Panc1 (cell line): ENCODE data around the gene SYT14. TPM values are rescaled to one million over a fixed set of nuclear protein-coding genes. Genes with fewer than 3 reads are reported as not detected.

Source experiments
- ATAC-seq: fragments of 200-7000 bp; cut with Tn5 transposase; 2 replicates; pipeline ENCODE4 v1.9.1; 2020; ENCODE audit warnings: mild to moderate bottlenecking, moderate library complexity
- BruUV-seq: library from RNA; stranded (reverse); fragments of 400-500 nt; replicated peaks from 2 replicates; lab custom pipeline; 2021; lab: Mats Ljungman, UMichigan
- CTCF ChIA-PET: fragments of 300-600 bp; sonication (Branson Sonifier 250); formaldehyde crosslinking; loops from one replicate; lab custom pipeline; 2022; ENCODE audit warnings: antibody characterized with exemption; lab: Charles Lee
- POLR2A ChIA-PET: fragments of 300-600 bp; sonication (Branson Sonifier 250); formaldehyde crosslinking; loops from one replicate; lab custom pipeline; 2022; ENCODE audit warnings: antibody characterized with exemption; lab: Charles Lee
- DNase-seq: peaks from one replicate; pipeline ENCODE4 v3.0.0-alpha.2; 2010; ENCODE audit warnings: low read depth, low spot score
- H3K27ac ChIP-seq: 2 replicates; pipeline ENCODE4 v1.5.1; 2011; ENCODE audit warnings: mild to moderate bottlenecking, low read length, inconsistent platforms
- H3K27me3 ChIP-seq: fragments of 200-500 bp; sonication (Bioruptor generic); 2 replicates; pipeline ENCODE4 v1.6.0; 2014; ENCODE audit warnings: low read length, inconsistent platforms; ENCODE audit not compliant: control insufficient read depth, insufficient read depth
- H3K36me3 ChIP-seq: fragments of 200-500 bp; sonication (Bioruptor generic); 2 replicates; pipeline ENCODE4 v1.5.1; 2014; ENCODE audit warnings: inconsistent platforms, mild to moderate bottlenecking, low read length, moderate library complexity; ENCODE audit not compliant: control insufficient read depth, insufficient read depth
- H3K4me1 ChIP-seq: 2 replicates; pipeline ENCODE4 v1.5.1; 2011; ENCODE audit warnings: inconsistent platforms, mild to moderate bottlenecking, low read length, moderate library complexity; ENCODE audit not compliant: control insufficient read depth, insufficient read depth
- H3K4me3 ChIP-seq, 2 experiments: 2 replicates each; pipeline ENCODE4 v1.5.1; 2011 to 2012; ENCODE audit warnings: low read depth in 2 of 2, low read length in 2 of 2, mild to moderate bottlenecking in 2 of 2, inconsistent platforms in 1 of 2, moderate library complexity in 1 of 2
- H3K9me3 ChIP-seq: fragments of 200-500 bp; sonication (Bioruptor generic); 2 replicates; pipeline ENCODE4 v1.5.1; 2014; ENCODE audit warnings: low read depth, mild to moderate bottlenecking, inconsistent platforms, low read length, moderate library complexity; ENCODE audit not compliant: control insufficient read depth, insufficient read depth
- POLR2AphosphoS5 ChIP-seq: IDR thresholded peaks from 2 replicates; pipeline ENCODE4 v1.6.1; 2012; ENCODE audit warnings: mild to moderate bottlenecking, low read depth, low read length, moderate library complexity
- SIN3A ChIP-seq: IDR thresholded peaks from 2 replicates; pipeline ENCODE4 v1.6.1; 2012; ENCODE audit warnings: low read depth, mild to moderate bottlenecking, low read length, moderate library complexity, borderline replicate concordance; ENCODE audit not compliant: insufficient read depth
- TCF7L2 ChIP-seq: IDR thresholded peaks from 2 replicates; pipeline ENCODE4 v1.6.1; 2011; ENCODE audit warnings: mild to moderate bottlenecking, low read depth, low read length, inconsistent platforms
- in situ Hi-C: cut with HindIII; loops from 2 replicates; pipeline ENCODE4 v1.10.0; 2016; ENCODE audit warnings: low sequenced_read_pairs, low pct_unique_long_range_greater_than_20kb
- intact Hi-C: fragments of 100-400 bp; cut with micrococcal nuclease; formaldehyde crosslinking; loops from one replicate; pipeline ENCODE4 v1.10.0; 2022; ENCODE audit not compliant: unreplicated experiment
- total RNA-seq: library from RNA; stranded (reverse); gene quantifications from one replicate; pipeline ENCODE4 v1.2.1, GENCODE V29; 2021; ENCODE audit not compliant: unreplicated experiment
- TF ChIP-seq, protein P1 (sequence below), 2 experiments: IDR thresholded peaks; 2 replicates each; pipeline ENCODE4 v1.6.1; 2011 to 2012; ENCODE audit warnings: low read depth in 2 of 2, control low read depth in 1 of 2, low read length in 1 of 2, mild to moderate bottlenecking in 1 of 2, moderate library complexity in 1 of 2; ENCODE audit not compliant: insufficient read depth in 1 of 2
- TF ChIP-seq, protein P2 (sequence below): fragments of 450-650 bp; IDR thresholded peaks from 2 replicates; pipeline ENCODE4 v1.5.1; 2017; ENCODE audit warnings: mild to moderate bottlenecking

The SYT14 gene
- total RNA-seq, 1 experiment from 2014 or later = not detected

DNA sequence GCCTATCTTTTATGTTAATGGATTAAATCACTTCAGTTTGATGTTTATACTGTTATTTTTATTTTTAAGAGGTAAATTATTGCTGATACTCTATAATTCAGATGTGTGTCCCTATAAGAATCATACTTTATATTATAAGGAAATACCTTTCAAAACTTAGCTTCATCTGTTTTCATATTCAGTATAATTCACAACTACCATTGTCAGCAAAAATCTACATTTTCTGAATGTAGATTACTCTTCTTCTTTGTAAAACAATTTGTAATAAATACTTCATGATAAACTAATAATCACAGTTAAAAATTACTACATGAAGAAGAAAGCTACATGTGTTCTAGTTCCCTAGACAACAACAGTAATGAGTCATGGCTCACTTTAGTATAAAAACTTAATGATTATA is 179.2 kb downstream of the SYT14 start:
- Histone ChIP-seq H3K27me3 (no peaks in the 10 kb centered on the region), H3K4me3 (no peak overlapping the region), H3K36me3 (no peaks in the 10 kb centered on the region), H3K27ac (no peak overlapping the region), H3K4me1 (no peaks in the 10 kb centered on the region), H3K9me3 (no peaks in the 10 kb centered on the region)
- no peak for TF ChIP-seq POLR2AphosphoS5
- TF ChIP-seq, protein P1, sequence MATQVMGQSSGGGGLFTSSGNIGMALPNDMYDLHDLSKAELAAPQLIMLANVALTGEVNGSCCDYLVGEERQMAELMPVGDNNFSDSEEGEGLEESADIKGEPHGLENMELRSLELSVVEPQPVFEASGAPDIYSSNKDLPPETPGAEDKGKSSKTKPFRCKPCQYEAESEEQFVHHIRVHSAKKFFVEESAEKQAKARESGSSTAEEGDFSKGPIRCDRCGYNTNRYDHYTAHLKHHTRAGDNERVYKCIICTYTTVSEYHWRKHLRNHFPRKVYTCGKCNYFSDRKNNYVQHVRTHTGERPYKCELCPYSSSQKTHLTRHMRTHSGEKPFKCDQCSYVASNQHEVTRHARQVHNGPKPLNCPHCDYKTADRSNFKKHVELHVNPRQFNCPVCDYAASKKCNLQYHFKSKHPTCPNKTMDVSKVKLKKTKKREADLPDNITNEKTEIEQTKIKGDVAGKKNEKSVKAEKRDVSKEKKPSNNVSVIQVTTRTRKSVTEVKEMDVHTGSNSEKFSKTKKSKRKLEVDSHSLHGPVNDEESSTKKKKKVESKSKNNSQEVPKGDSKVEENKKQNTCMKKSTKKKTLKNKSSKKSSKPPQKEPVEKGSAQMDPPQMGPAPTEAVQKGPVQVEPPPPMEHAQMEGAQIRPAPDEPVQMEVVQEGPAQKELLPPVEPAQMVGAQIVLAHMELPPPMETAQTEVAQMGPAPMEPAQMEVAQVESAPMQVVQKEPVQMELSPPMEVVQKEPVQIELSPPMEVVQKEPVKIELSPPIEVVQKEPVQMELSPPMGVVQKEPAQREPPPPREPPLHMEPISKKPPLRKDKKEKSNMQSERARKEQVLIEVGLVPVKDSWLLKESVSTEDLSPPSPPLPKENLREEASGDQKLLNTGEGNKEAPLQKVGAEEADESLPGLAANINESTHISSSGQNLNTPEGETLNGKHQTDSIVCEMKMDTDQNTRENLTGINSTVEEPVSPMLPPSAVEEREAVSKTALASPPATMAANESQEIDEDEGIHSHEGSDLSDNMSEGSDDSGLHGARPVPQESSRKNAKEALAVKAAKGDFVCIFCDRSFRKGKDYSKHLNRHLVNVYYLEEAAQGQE (IDR thresholded peaks at IDR 0.05; ENCODE audit: insufficient read depth in 1 of 2, low read depth in 2 of 2, low read length in 1 of 2) = no peak
- no peak for TF ChIP-seq SIN3A
- no peak for TF ChIP-seq TCF7L2
- TF ChIP-seq, protein P2, sequence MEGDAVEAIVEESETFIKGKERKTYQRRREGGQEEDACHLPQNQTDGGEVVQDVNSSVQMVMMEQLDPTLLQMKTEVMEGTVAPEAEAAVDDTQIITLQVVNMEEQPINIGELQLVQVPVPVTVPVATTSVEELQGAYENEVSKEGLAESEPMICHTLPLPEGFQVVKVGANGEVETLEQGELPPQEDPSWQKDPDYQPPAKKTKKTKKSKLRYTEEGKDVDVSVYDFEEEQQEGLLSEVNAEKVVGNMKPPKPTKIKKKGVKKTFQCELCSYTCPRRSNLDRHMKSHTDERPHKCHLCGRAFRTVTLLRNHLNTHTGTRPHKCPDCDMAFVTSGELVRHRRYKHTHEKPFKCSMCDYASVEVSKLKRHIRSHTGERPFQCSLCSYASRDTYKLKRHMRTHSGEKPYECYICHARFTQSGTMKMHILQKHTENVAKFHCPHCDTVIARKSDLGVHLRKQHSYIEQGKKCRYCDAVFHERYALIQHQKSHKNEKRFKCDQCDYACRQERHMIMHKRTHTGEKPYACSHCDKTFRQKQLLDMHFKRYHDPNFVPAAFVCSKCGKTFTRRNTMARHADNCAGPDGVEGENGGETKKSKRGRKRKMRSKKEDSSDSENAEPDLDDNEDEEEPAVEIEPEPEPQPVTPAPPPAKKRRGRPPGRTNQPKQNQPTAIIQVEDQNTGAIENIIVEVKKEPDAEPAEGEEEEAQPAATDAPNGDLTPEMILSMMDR = no peak
- ATAC-seq (no peak), DNase-seq (no peak)
- ChIA-PET POLR2A (no interaction called here), CTCF (no interaction called here)
- BruUV-seq = no TSS peak
- intact Hi-C loops (no loop called here), in situ Hi-C loops (no loop called here)

DNA sequence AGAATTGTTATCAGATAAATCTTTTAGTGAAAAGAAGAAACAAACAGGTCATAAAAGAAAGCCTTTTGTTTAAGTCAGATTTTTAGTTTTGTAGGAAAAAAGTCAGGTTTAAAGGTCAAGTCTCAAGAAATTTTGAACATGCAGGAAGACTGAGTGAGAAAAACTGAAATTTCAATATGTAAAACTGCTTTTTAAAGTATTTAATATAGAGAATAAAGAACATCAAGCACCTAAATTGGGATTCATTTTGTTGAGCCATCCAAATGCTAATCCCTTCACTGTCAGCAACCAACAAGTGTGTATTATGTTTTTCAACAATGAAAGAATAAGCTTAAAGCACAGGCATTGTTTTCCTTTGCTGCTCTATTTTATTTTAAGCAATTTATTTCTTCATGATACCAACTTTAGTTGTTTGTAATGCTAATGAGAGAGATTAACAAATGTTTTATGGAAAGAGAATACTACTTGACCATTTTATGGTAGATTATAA is 179.7 kb downstream of the SYT14 start:
- DNase-seq = no peak
- Histone ChIP-seq H3K9me3 (no peaks in the 10 kb centered on the region), H3K4me1 (no peaks in the 10 kb centered on the region), H3K36me3 (no peaks in the 10 kb centered on the region), H3K27ac (no peak overlapping the region), H3K4me3 (no peak overlapping the region), H3K27me3 (no peaks in the 10 kb centered on the region)
- ChIA-PET POLR2A (no interaction called here), CTCF (no interaction called here)
- intact Hi-C loops (no loop called here), in situ Hi-C loops (no loop called here)
- no TSS peak for BruUV-seq
- ATAC-seq = no peak
- TF ChIP-seq TCF7L2 (no peak), SIN3A (no peak), POLR2AphosphoS5 (no peak)
- TF ChIP-seq, protein P1 (IDR thresholded peaks at IDR 0.05; ENCODE audit: insufficient read depth in 1 of 2, low read depth in 2 of 2, low read length in 1 of 2) = no peak
- TF ChIP-seq, protein P2 = no peak
